HG03342 (cell line): ENCODE results near the gene SNRPB2.

Source experiments
- ATAC-seq: cut with Tn5 transposase; IDR thresholded peaks from one replicate; pipeline ENCODE4 v1.9.1; 2021; ENCODE audit warnings: mild to moderate bottlenecking, moderate library complexity; ENCODE audit not compliant: unreplicated experiment

Gene SNRPB2

DNA sequence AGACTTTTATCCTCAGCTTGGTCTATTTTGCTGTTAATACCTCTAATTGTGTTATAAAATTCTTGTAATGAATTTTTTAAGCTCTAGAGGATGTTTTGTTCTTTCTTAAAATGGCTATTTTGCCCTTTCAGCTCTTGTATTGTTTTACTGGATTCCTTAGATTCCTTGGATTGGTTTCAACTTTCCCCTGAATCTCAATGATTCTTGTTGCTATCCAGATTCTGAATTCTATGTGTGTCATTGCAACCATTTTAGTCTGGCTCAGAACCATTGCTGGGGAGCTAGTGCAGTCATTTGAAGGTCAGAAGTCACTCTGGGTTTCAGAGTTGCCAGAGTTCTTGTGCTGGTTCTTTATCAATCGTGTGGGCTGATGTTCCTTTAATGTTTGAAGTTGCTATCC, 55.4 kb downstream of the SNRPB2 start:
- no peak for ATAC-seq
